GM18505 (cell line): ENCODE results near the gene MRAP.

Experiments
- ATAC-seq: cut with Tn5 transposase; IDR thresholded peaks from one replicate; pipeline ENCODE4 v1.9.1; 2021; ENCODE audit not compliant: unreplicated experiment
- POLR2A ChIP-seq: IDR thresholded peaks from 4 replicates; pipeline ENCODE4 v1.6.1; 2011; ENCODE audit warnings: borderline replicate concordance; ENCODE audit not compliant: insufficient read depth, insufficient read length; ENCODE audit errors: extremely low read depth

The MRAP gene

DNA sequence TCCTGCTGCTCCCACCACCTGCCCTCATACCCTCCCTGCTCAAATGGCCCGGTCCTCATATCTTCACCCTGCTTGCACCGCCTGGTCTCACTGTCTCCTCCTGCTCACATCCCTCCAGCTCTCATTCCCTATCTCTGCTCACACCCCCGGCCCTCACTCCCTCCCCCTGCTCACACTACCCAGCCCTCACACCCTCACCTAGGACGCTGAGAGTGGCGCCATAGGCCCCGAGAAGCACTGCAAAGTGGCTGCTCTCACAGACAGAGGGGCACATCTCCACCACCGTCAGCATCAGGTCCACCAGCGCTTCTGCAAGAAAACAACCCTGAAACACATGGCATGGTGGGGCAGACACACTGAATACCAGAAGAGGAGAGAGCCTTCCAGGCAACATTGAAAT lies 38.6 kb downstream of the MRAP start:
- ATAC-seq, result no peak
- no peak for TF ChIP-seq POLR2A

- no peak for ATAC-seq
- no peak for TF ChIP-seq POLR2A
Observed at GRCh38 chr21:32338209-32338921, 39.7 kb downstream of the MRAP start.

- TF ChIP-seq POLR2A, result no peak
Observed at GRCh38 chr21:32340863-32341848, 42.5 kb downstream of the MRAP start.

DNA sequence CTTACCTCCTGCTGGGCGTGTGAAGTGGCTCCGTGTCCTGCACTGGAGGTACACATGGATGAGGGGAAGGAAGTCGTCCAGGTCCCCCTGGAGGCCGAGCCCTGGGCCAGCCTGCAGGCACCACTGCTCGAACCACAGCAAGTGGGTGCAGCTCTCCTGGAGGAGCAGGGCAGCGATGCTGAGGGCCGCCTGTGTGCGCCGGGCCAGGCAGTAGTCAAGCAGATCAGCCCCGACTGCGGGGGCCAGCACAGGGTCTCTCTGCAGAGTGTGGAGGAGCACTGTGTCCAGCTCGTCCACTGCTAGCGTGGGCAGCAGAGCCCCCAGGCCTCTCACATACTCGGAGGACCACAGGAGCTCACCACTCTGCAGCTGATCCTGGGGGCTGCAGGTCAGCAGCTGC lies 48.3 kb downstream of the MRAP start:
- no peak for ATAC-seq

More at GRCh38 chr21:32340863-32341848, 42.5 kb downstream of the MRAP start:
- ATAC-seq, result no peak

GRCh38 chr21:32347351-32347750 lies 48.7 kb downstream of the MRAP start:
- no peak for ATAC-seq
- TF ChIP-seq POLR2A, result no peak

More for the DNA sequence above, 48.3 kb downstream of the MRAP start:
- no peak for TF ChIP-seq POLR2A

DNA sequence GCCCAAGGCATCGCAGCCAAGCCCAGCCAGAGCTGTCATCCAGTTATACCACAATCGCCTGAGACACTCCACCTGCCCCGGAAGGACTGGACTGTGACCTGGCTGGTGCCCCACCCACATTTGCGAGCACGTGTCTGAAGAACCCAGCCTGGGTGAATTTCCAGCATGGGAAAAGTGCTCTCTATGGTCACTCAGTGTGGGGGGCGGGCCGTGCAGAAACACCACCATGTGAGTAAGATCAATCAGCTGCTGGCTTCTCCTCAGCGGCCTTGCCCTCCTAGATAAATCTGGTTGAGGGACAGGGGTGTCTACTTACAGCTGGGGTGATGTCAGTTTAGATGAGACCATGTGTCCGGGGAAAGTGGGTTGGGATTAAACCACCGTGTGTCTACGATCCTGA lies 49.3 kb downstream of the MRAP start:
- ATAC-seq, result no peak
- no peak for TF ChIP-seq POLR2A

- no peak for ATAC-seq
- no peak for TF ChIP-seq POLR2A
Observed at GRCh38 chr21:32348604-32349332, 50.1 kb downstream of the MRAP start.

- ATAC-seq, result no peak
- TF ChIP-seq POLR2A, result no peak
Observed at GRCh38 chr21:32349333-32349944, 50.8 kb downstream of the MRAP start.

GRCh38 chr21:32350211-32350980 lies 51.7 kb downstream of the MRAP start:
- no peak for TF ChIP-seq POLR2A
- no peak for ATAC-seq

DNA sequence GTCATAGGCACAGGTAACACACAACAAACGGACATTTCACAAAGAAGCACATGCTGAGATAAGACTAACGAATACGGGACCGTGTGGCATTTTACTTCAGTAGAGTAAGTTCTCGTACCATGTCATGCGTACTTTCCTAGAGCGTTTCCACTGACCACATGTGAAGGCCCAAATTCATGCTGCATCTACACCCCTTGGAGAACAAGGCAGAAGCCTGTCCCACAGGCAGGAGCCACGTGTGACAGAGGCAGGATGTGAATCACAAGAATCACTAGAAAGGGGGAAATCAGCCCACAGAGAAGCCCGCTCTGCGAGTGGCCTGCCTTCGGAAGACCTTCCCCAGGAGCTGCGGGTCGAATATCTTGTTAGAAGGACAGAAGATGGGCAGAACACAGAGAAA lies 52.3 kb downstream of the MRAP start:
- ATAC-seq, result no peak
- no peak for TF ChIP-seq POLR2A

DNA sequence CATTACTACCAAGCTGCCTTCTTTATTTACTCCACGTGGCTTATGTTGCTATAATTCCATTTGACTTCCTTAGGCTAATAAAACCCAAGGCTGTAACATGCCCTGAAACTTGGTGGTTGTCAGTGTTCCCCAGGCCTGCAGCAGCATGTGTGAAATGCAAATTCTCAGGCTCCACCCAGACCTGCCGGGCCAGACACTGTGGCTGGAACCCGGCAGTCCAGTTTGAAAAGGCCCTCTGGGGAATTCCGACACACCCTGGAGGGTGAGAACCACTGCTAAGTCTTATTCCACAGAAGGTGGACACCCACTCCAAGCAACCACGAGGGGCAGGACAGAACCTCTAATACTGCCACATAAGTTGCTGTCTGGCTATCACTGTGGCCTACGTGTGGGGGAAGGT lies 52.8 kb downstream of the MRAP start:
- ATAC-seq, result no peak
- TF ChIP-seq POLR2A, result no peak

- TF ChIP-seq POLR2A, result no peak
- no peak for ATAC-seq
Observed at GRCh38 chr21:32352526-32352925, 53.9 kb downstream of the MRAP start.
